NCI-H2196 treated with DMSO at 0.1 percent for 48 hours (cell line): ENCODE data around the gene OPTN.
"Not testable (repeated sequence)": the region's sequence is repeated elsewhere in the genome, so short reads cannot be mapped to it uniquely, and the experiment has no call there.

Experiments
- DNase-seq: peaks from one replicate; lab custom pipeline; 2025; ENCODE audit not compliant: unreplicated experiment; lab: John Stamatoyannopoulos, UW

The OPTN gene

GRCh38 chr10:13089345-13089744 is 10.6 kb upstream of the OPTN start:
- no peak for DNase-seq

GRCh38 chr10:13090289-13090688 is 9.7 kb upstream of the OPTN start:
- DNase-seq = no peak

GRCh38 chr10:13091801-13092200 is 8.2 kb upstream of the OPTN start:
- DNase-seq = no peak

GRCh38 chr10:13092291-13093102 is 7.5 kb upstream of the OPTN start:
- DNase-seq = no peak

- not testable (repeated sequence) for DNase-seq
Measured at GRCh38 chr10:13094082-13094481, 5.9 kb upstream of the OPTN start.

- DNase-seq = no peak
Measured at GRCh38 chr10:13095094-13095493, 4.9 kb upstream of the OPTN start.

- DNase-seq = no peak
Measured at GRCh38 chr10:13095929-13096328, 4.0 kb upstream of the OPTN start.

- peak; percentile 24 for DNase-seq
Measured at GRCh38 chr10:13099144-13099665, 758 bp upstream of the OPTN start.

GRCh38 chr10:13100349-13101294 is 659 bp downstream of the OPTN start:
- DNase-seq = no peak

GRCh38 chr10:13102002-13102794 is 2.2 kb downstream of the OPTN start:
- DNase-seq = no peak

- DNase-seq = no peak
Measured at GRCh38 chr10:13103554-13103953, 3.6 kb downstream of the OPTN start.

- no peak for DNase-seq
Measured at GRCh38 chr10:13104697-13105096, 4.7 kb downstream of the OPTN start.

GRCh38 chr10:13105184-13105583 is 5.2 kb downstream of the OPTN start:
- no peak for DNase-seq

- no peak for DNase-seq
Measured at GRCh38 chr10:13106387-13107045, 6.6 kb downstream of the OPTN start.

- no peak for DNase-seq
Measured at GRCh38 chr10:13110908-13111307, 10.9 kb downstream of the OPTN start.

- no peak for DNase-seq
Measured at GRCh38 chr10:13113544-13113943, 13.6 kb downstream of the OPTN start.

GRCh38 chr10:13115832-13116803 is 16.2 kb downstream of the OPTN start:
- DNase-seq = no peak

- DNase-seq = no peak
Measured at GRCh38 chr10:13117841-13118783, 18.1 kb downstream of the OPTN start.
